ES-I3 (cell line): ENCODE measurements around the gene GRPEL2.
"Not testable (repeated sequence)": the region's sequence is repeated elsewhere in the genome, so short reads cannot be mapped to it uniquely, and the experiment has no call there.

Experiments
- H3K36me3 ChIP-seq: 2 replicates; pipeline ENCODE4 v1.6.1; 2013; ENCODE audit warnings: mild to moderate bottlenecking, low read length, control low read depth, moderate library complexity; ENCODE audit not compliant: insufficient read depth
- H3K4me1 ChIP-seq: 2 replicates; pipeline ENCODE4 v1.6.1; 2013; ENCODE audit warnings: mild to moderate bottlenecking, control low read depth, low read length; ENCODE audit not compliant: insufficient read depth
- H3K9ac ChIP-seq: 2 replicates; pipeline ENCODE4 v1.6.1; 2013; ENCODE audit warnings: low read depth, mild to moderate bottlenecking, low read length, moderate library complexity
- H3K9me3 ChIP-seq: 2 replicates; pipeline ENCODE4 v1.6.1; 2013; ENCODE audit warnings: mild to moderate bottlenecking, low read length, moderate library complexity; ENCODE audit not compliant: control insufficient read depth, insufficient read depth

The GRPEL2 gene

GRCh38 chr5:149381986-149382338, 36.7 kb downstream of the GRPEL2 start:
- no peaks in the 10 kb centered on the region for H3K36me3 ChIP-seq
- peaks cover 15% of the 10 kb centered on the region for H3K4me1 ChIP-seq
- no peaks in the 10 kb centered on the region for H3K9me3 ChIP-seq
- H3K9ac ChIP-seq, result no peak overlapping the region

- peaks cover 15% of the 10 kb centered on the region for H3K4me1 ChIP-seq
- no peaks in the 10 kb centered on the region for H3K36me3 ChIP-seq
- H3K9ac ChIP-seq, result no peak overlapping the region
- no peaks in the 10 kb centered on the region for H3K9me3 ChIP-seq
Observed at GRCh38 chr5:149382517-149383220, 37.4 kb downstream of the GRPEL2 start.

- Histone ChIP-seq H3K9me3 (no peaks in the 10 kb centered on the region), H3K36me3 (no peaks in the 10 kb centered on the region), H3K4me1 (peaks cover 12% of the 10 kb centered on the region), H3K9ac (no peak overlapping the region)
Observed at GRCh38 chr5:149383399-149383798, 38.1 kb downstream of the GRPEL2 start.

- Histone ChIP-seq H3K9ac (no peak overlapping the region), H3K9me3 (no peaks in the 10 kb centered on the region), H3K36me3 (no peaks in the 10 kb centered on the region), H3K4me1 (peaks cover 8% of the 10 kb centered on the region; the same call in 1 of the 2 replicates)
Observed at GRCh38 chr5:149386166-149386565, 40.9 kb downstream of the GRPEL2 start.

- H3K9ac ChIP-seq, result no peak overlapping the region
- no peaks in the 10 kb centered on the region for H3K9me3 ChIP-seq
- peaks cover 7% of the 10 kb centered on the region; the same call in 1 of the 2 replicates for H3K4me1 ChIP-seq
- H3K36me3 ChIP-seq, result no peaks in the 10 kb centered on the region
Observed at GRCh38 chr5:149387081-149387631, 41.9 kb downstream of the GRPEL2 start.

- H3K9me3 ChIP-seq, result no peaks in the 10 kb centered on the region
- H3K36me3 ChIP-seq, result no peaks in the 10 kb centered on the region
- H3K4me1 ChIP-seq, result 0 out of 2 replicates have a peak, but pooled peaks cover 5% of the 10 kb centered on the region
- H3K9ac ChIP-seq, result no peak overlapping the region
Observed at GRCh38 chr5:149387982-149388381, 42.7 kb downstream of the GRPEL2 start.

- no peaks in the 10 kb centered on the region for H3K9me3 ChIP-seq
- H3K36me3 ChIP-seq, result no peaks in the 10 kb centered on the region
- no peak overlapping the region for H3K9ac ChIP-seq
- H3K4me1 ChIP-seq, result 0 out of 2 replicates have a peak, but pooled peaks cover 5% of the 10 kb centered on the region
Observed at GRCh38 chr5:149388498-149389190, 43.3 kb downstream of the GRPEL2 start.

- Histone ChIP-seq H3K36me3 (no peaks in the 10 kb centered on the region), H3K9me3 (no peaks in the 10 kb centered on the region), H3K4me1 (0 out of 2 replicates have a peak, but pooled peaks cover 5% of the 10 kb centered on the region), H3K9ac (no peak overlapping the region)
Observed at GRCh38 chr5:149389552-149390495, 44.5 kb downstream of the GRPEL2 start.

- not testable (repeated sequence) for H3K36me3 ChIP-seq, H3K9me3 ChIP-seq, H3K9ac ChIP-seq, H3K4me1 ChIP-seq
Observed at GRCh38 chr5:149391076-149391475, 45.8 kb downstream of the GRPEL2 start.

- no peaks in the 10 kb centered on the region for H3K9me3 ChIP-seq
- no peak overlapping the region for H3K9ac ChIP-seq
- H3K36me3 ChIP-seq, result no peaks in the 10 kb centered on the region
- no peaks in the 10 kb centered on the region for H3K4me1 ChIP-seq
Observed at GRCh38 chr5:149391524-149391923, 46.2 kb downstream of the GRPEL2 start.

- H3K4me1 ChIP-seq, result no peaks in the 10 kb centered on the region
- H3K9me3 ChIP-seq, result no peaks in the 10 kb centered on the region
- H3K9ac ChIP-seq, result no peak overlapping the region
- no peaks in the 10 kb centered on the region for H3K36me3 ChIP-seq
Observed at GRCh38 chr5:149392718-149393117, 47.4 kb downstream of the GRPEL2 start.

GRCh38 chr5:149394996-149395395, 49.7 kb downstream of the GRPEL2 start:
- H3K9me3 ChIP-seq, H3K4me1 ChIP-seq: not testable (repeated sequence)

GRCh38 chr5:149397530-149397929, 52.2 kb downstream of the GRPEL2 start:
- H3K9me3 ChIP-seq, result no peaks in the 10 kb centered on the region
- H3K36me3 ChIP-seq, result no peaks in the 10 kb centered on the region
- no peak overlapping the region for H3K9ac ChIP-seq
- peaks cover 7% of the 10 kb centered on the region; the same call in 1 of the 2 replicates for H3K4me1 ChIP-seq

More at GRCh38 chr5:149394996-149395395, 49.7 kb downstream of the GRPEL2 start:
- not testable (repeated sequence) for H3K9ac ChIP-seq, H3K36me3 ChIP-seq

- H3K9ac ChIP-seq, H3K9me3 ChIP-seq, H3K4me1 ChIP-seq, H3K36me3 ChIP-seq: not testable (repeated sequence)
Observed at GRCh38 chr5:149398747-149399266, 53.5 kb downstream of the GRPEL2 start.
